NCI-H510A treated with DMSO at 0.1 percent for 48 hours (cell line): ENCODE data around the gene ALOX12.
"Not testable (repeated sequence)": the region's sequence is repeated elsewhere in the genome, so short reads cannot be mapped to it uniquely, and the experiment has no call there.

ENCODE experiments used
- DNase-seq: peaks from one replicate; lab custom pipeline; 2025; lab: John Stamatoyannopoulos, UW

ALOX12 gene

DNA sequence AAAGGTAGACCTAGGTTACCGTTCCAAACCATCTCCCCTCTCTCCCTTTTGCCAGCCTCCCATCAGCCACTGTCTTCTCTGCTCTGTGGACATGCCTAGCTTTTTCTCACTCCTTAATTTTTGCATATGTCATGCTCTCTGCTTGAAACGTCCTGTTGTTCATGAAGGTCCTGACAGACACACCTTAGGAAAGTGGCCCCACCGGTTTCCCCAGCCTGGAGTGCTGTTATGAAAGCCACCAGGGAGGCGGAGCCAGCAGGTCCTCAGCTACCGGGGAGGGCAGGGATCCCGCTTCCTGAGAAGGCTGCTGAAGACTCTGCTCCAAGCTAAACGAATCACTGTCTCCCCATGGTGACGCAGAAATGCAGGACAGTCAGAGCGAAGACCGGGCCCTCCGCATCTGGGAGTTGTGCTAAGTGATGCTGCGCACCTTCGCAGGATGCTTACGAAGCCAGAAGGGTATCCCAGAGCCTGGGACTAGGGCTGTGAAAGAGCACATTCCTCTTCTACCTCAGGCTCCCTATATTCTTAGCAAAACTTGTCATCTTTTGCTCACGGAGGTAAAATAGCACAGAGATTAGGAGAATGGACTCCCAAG, 50.4 kb downstream of the ALOX12 start:
- peak; percentile 94 for DNase-seq

DNA sequence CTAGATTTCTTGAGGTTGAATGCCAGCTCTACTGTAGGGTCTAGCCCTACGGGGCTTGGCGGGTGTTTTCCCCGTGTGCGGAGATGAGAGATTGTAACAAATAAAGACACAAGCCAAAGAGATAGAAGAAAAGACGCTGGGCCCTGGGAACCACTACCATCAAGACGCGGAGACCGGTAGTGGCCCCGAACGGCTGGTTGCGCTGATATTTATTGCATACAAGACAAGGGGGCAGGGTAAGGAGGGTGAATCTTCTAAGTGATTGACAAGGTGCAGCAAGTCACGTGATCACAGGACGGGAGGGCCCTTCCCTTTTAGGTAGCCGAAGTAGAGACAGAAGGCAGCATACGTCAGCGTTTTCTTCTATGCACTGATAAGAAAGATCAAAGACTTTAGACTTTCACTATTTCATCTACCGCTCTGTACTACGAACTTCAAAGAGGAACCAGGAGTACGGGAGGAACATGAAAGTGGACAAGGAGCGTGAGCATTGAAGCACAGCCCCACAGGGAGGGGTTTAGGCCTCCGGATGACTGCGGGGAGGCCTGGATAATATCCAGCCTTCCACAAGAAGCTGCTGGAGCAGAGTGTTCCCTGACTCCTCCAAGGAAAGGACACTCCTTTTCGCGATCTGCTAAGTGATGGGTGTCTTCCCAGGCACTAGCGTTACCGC, 51.0 kb downstream of the ALOX12 start:
- DNase-seq, result peak; percentile 40

DNA sequence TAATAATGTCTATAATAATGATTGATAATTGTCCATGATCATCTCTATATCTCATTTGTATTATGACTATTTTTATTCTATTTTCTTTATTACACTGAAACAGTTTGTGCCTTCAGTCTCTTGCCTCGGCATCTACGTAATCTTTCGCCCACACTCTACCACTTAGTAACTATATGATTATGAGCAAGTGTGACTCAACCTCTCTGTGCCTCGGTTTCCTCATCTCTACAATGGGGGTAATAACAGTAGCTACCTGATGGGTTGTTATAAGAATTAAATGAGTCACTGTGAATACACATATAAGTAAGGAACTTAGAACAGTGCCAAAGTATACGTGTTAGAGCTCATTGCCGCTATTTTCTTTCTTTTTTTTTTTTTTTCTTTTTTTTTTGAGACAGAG, 51.7 kb downstream of the ALOX12 start:
- DNase-seq, result no peak

DNA sequence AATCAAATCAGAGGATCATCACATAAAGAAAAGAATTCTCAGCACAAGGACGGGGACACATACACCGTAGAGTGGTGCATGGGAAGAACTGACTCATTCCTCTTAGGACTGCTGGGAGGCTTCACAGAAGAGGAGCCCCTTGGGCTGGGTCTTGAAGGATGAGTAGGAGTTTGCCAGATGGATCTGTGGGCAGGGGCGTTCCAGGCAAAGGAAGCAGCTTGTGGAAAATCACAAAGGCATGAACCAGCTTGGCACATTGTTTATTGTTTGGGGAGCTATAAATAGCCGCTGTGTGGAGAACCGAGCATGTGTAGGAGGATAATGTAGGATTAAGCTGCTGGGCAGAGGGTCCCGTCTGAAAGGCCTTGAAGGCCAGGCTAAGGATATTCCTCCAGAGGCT, 53.1 kb downstream of the ALOX12 start:
- no peak for DNase-seq

DNA sequence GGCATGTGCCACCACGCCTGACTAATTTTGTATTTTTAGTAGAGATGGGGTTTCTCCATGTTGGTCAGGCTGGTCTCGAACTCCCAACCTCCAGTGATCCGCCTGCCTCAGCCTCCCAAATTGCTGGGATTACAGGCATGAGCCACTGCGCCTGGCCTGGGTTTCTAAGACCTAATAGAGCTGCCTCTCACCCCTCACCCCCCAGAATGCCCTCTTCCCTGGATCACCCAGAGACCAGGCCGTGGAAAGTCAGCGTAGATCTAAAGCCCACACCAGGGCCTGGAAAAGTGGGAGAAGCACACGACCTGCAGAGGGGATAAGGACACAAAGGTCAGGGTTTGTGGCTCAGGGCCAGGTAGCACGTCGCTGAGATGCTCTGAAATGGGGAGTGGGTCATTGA, 54.7 kb downstream of the ALOX12 start:
- DNase-seq, result not testable (repeated sequence)

DNA sequence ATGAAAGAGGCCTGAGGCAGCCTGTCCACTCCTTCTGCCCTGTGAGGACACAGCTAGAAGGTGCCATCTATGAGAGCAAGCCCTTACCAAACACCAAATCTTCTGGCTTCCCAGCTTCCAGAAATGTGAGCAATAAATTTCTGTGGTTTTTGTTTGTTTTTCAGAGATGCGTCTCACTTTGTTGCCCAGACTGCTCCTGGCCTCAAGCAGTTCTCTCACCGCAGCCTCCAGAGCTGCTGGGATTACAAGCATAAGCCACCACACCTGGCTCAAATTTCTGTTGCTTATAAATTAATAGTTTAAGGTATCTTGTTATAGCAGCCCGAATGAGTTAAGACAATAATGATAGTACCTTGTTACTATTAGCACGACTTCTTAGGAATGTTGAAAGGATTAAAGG, 60.5 kb downstream of the ALOX12 start:
- DNase-seq, result no peak

DNA sequence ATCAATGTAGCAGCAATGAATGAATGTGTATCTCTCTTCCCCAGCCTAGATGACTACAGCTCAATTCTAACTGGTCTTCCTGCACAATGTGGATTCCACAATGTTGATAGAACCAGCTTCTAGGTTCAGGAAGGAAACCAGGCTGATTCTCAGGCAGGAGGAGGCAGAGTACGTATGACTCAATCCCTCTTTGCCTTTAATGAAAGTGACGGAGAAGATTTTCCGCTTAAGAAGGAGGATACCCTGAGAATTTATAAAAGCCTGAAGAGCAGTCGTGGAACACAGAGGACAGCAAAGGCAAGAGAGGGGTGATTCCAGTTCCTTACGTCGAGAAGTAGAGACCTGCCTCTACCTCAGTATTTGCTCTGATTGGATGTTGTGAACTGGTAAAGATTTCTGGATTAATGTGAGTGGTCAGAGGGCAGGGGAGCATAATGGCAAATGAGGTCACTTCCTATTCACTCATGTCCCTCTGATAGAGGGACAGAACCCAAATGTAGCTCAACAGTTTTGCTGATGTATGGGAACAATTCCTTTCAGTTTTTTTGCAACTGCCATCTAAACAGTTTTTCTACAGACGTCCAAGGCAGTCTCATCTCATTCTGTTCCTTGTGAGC, 63.1 kb downstream of the ALOX12 start:
- DNase-seq, result no peak
